GM11168 (cell line): ENCODE data around the gene ZGLP1.
"Not testable (repeated sequence)": the region's sequence is repeated elsewhere in the genome, so short reads cannot be mapped to it uniquely, and the experiment has no call there.

Experiments
- in situ Hi-C: fragments of 300-500 bp; cut with MboI; formaldehyde crosslinking; loops from one replicate; pipeline ENCODE4 v1.12.0; 2022; ENCODE audit warnings: low sequenced_read_pairs; ENCODE audit not compliant: unreplicated experiment

Gene ZGLP1

DNA sequence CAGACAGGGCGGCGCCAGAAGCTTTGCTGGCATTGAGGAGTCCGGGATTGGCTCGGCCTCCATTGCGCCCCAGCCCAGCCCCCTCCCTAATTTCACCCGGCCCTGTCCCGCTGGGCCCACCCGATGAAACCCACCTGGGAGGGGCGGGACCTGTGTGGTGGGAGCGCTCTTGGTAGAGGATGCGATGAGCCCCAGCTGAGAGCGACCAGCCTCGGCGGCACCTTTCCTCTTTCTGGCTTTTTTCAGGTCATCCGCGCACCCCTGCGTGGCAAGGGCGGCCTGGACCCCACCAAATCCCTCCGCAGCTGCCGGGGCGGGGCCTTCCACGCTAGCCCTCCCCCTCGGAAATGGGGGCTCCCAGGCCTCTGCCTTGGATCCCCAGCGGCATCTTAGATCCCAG is at the start of gene ZGLP1:
TSS of gene ZGLP1 (minus strand) at position 393 of the 400 bp plus-strand sequence.
- in situ Hi-C loops, result loop anchor here (5.0 kb wide), 1 partner anchor 42 kb away; no protein-coding TSS in a partner anchor

DNA sequence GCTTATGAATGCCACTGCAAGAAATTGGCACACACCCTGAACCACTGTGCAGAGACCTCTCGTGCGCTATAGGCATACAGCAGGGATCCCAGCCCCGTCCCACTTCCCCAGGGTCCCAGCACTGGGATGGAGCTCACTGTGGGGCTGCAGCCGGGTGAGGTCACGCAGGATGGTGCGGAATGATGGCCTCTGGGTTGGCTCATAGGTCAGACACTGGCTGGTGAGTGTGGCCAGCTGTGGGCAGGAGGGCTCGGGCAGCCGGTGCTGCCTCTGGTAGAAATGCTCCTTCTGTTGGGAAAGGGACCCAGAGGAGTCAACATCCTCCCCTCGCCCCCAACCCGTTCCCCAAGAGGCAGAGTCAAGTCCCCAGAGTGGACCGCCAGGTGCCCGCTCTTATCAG is 46.8 kb upstream of the ZGLP1 start:
- in situ Hi-C loops, result no loop called here

DNA sequence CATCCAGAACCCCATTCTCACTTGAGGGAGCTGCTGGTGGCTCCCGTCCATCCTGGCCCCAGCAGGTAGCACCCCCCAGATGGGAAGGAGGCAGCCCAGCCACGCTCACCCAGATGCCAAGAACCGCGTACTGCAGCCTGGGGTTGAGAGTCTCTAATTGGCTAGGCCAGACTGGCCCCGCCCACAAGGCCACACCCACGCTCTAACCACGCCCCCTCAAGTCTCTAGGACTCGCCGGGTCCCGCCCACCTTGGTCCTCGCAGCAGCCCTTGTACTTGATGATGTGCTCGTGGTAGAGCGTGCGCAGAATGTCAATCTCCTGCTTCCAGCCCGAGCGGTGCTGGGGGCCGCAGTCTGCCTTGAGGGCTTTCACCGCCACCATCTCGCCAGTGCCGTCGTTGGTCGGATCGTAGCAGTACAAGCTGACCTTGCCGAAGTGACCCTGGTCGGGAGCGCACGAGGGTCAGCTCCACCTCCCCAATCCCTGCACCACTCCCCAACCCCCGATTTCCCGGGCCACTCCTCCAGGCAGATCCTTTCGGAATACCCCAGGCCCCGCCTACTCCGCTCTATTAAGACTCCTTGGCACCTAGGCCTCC is 44.3 kb upstream of the ZGLP1 start:
- in situ Hi-C loops, result no loop called here

DNA sequence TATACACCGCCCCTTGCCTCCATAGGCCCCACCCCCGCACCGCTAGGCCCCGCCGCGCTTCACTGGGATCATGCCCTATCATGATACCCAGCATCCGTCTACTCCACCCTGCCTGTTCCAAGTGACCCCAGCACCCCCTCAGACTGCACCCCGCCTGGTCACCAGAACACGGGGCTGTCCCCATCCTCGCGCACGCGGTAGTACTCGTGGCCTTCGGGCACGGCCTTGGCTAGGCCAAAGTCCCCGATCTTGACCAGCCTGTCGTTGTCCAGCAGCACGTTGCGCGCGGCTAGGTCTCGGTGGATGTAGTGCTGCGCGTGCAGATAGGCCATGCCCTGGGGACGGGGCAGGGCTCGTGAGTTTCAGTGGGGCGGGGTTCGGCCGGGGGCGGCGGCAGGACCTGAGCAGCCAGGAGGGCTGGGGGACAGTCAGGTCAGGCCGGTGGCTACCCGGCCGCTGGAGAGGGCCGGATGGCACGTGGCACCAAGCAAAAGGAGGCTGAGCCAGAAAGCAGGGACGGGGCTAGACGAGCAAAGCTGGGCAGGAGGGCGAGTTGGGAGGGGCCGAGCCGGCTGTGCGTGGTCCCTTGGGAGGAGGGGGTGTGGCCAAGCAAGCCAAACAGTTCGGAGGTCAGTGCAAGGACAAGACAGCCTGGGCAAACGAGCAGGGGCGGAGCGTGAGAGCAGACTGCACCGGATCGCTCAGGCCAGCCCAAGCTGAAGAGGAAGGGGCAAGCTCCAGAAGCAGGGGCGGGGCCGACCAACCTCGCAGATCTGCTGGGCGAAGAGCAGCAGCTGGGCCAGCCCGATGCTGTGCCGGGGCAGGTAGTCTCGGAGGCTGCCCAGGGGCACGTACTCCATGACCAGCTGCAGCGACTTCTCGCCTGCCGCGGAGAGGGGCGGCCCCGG is 43.4 kb upstream of the ZGLP1 start:
- in situ Hi-C loops, result no loop called here

DNA sequence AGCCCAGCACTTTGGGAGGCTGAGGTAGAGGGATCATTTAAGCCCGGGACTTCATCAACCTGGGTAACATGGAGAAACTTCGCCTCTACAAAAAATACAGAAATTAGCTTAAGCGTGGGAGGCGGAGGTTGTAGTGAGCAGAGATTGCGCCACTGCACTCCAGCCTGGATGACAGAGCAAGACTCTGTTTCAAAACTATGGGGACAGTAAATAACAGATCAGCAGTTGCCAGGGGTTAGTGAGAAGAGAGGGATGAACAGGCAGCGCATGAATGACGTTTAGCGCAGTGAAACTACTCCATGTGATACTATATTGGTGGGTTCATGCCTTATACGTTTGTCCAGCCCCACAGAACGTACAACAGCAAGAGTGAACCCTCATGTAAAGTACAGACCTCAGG is 36.9 kb upstream of the ZGLP1 start:
- in situ Hi-C loops, result no loop called here

DNA sequence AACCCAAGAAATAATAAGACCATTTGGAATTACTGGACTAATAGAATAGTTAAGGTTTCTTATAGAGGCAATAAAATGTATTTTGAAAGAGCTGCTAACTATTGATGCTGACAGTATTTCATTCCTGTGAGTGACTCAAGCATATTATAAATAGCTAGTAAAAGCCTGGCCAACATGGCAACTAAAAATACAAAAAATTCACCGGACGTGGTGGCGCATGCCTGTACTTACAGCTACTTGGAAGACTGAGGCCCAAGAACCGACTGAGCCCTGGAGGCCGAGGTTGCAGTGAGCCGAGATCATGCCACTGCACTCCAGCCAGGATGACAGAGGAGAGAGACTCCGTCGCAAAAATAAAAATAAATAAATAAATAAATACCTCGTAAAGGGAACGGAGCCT is 35.2 kb upstream of the ZGLP1 start:
- in situ Hi-C loops, result no loop called here

DNA sequence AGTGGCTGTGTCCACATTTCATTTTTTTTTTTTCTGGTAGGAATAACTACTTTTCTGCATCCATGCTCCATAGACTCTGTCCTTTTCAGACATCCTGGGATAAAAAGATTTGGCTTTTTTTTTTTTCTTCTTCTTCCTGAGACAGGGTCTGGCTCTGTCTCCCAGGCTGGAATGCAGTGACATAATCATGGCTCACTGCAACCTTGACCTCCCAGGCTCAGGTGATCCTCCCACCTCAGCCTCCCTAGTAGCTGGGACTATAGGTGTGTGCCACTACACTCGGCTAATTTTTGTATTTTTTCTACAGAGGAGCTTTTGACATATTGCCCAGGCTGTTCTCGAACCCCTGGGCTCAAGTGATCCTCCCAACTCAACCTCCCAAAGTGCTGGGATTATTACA is 33.9 kb upstream of the ZGLP1 start:
- in situ Hi-C loops, result no loop called here

DNA sequence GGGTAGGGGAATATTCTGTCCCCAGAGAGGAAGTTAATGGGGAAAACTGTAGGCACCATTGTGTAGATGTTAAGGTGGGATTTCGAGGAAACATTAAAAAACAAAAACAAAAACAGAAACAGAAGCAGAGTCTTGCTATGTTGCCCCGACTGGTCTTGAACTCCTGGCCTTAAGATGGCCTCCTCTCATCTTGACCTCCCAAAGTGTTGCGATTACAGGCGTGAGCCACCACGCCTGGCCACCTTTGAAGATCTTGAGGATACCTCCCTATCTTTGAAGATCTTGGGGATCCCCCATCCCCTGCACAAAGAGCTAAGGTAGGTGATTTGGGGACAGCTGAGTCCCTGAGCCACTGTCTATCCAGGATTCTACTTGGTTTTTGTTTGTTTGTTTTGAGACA is 30.4 kb upstream of the ZGLP1 start:
- in situ Hi-C loops, result no loop called here

DNA sequence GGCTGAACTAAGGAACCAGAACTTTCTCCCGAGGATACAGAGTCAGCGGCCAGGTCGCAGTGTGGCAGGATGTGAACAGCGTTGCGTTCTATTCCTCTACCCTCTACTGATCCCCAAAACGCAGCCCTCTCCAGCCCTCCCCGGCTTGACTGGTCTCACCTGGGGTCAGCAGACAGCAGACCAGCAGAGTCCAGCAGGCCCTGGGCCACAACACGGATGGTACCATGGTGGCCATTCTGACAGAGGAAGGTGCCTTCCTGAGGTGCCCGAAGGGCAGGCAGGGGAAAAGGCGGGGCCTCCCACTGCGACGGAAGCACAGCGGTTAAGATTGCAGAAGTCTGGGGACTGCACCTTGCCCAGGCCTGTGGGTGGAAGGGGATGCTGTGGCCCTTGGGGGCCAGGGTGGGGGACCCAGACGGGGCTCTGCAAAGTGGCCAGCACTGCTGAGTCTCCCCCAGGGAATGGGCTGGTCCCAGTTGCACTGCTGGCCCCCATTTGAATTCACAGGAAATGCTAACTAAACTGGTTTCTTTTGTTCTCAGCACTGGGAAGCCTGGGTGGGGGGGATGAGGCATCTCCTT is 29.9 kb upstream of the ZGLP1 start, which contains the start of gene ICAM3:
TSS of gene ICAM3 (minus strand) at position 245 of the 581 bp plus-strand sequence. CDS start at position 235, 10 bp downstream.
- in situ Hi-C loops, result no loop called here

DNA sequence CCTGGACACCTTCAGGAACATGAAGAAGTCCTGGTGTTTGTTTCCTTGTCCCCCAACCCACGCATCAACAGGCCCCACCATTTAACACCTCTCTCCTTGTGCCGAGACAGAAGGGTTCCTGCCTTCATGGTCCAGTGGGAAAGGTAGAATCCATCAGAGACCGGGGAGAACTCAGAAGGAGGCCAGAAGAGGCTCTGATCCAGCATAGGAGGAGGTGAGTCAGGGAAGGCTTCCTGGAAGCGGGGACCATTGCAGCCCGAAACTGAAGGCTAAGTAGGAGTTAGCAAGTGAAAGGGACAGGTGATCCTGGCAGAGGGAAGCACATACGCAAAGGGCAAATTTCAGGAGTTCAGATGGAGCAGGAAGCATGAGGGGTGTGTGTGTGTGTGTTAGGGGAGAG is 29.3 kb upstream of the ZGLP1 start:
- in situ Hi-C loops, result no loop called here

DNA sequence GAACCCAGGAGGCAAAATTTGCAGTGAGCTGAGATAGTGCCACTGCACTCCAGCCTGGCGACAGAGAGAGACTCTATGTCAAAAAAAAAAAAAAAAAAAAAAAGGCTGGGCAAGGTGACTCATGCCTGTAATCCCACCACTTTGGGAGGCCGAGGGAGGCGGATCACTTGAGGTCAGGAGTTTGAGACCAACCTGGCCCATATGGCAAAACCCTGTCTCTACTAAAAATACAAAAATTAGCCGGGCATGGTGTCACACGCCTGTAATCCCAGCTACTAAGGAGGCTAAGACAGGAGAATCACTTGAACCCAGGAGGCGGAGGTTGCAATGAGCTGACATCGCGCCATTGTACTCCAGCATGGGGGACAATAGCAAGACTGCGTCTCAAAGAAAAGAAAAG is 27.1 kb upstream of the ZGLP1 start:
- in situ Hi-C loops, result not testable (repeated sequence)

DNA sequence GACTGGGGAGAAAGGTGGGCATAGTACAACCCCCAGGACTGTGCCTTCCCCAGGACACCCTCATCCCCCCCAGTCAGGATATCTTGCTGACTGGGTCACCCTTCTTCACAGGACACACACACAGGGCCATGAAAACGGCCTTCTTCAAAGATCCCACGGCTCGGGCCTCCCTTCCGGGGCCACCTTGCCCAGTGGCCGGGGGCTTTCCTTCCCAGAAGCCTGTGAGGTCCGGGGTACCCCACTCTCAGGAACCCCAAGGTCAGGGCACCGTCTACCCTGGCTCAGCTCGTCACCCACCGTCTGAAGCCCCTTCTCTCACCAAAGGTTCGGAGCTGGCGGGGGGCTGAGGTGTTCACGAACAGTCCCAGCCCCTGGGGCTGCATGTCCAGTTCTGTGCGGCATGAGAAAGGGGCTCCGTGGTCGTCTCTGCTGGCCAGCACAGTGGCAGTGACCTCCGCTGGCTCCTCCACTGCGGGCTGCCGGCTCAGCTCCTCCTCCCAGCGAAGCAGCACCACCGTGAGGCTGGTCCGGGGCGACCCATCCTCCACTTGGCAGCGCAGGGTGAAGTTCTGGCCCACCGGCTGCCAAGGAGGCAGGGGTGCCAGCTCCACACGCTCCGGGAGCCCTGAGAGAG is 25.9 kb upstream of the ZGLP1 start:
- in situ Hi-C loops, result no loop called here

DNA sequence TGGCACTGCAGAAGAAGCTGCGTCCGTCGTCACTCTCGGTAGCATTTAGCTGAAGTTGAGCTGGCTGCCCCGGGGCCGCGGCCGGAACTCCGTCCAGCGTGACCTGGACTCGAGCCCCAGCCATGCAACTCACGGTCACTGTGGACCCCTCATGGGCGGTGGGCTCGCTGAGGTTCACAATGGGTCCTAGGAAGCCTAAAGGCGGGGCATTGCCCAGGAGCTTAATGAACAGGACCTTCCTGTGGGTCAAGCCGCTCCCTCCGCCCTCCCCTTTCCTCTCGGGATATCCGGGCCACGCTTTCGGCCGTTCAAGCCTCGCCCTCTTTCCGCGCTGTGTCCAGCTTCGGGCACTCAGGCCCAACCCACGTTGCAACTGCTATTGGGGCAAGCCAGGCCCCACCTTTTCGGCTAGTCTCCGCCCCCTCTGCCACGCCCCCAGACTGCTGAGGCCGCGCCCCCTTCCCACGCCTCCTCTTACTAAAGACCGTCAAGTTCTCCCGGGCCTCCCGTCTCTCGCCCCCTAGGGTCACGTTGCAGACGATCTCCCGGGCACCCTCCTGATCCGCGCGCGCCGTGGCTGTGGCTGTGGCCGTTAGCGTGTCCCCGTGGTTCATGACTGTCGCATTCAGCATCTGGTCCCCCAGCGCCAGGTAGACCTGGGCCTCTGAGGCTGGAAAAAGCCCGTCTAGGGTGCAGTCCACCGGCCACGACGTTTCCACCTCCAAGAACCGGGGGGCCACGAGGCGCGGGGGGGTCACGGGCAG is 25.2 kb upstream of the ZGLP1 start:
- in situ Hi-C loops, result no loop called here

DNA sequence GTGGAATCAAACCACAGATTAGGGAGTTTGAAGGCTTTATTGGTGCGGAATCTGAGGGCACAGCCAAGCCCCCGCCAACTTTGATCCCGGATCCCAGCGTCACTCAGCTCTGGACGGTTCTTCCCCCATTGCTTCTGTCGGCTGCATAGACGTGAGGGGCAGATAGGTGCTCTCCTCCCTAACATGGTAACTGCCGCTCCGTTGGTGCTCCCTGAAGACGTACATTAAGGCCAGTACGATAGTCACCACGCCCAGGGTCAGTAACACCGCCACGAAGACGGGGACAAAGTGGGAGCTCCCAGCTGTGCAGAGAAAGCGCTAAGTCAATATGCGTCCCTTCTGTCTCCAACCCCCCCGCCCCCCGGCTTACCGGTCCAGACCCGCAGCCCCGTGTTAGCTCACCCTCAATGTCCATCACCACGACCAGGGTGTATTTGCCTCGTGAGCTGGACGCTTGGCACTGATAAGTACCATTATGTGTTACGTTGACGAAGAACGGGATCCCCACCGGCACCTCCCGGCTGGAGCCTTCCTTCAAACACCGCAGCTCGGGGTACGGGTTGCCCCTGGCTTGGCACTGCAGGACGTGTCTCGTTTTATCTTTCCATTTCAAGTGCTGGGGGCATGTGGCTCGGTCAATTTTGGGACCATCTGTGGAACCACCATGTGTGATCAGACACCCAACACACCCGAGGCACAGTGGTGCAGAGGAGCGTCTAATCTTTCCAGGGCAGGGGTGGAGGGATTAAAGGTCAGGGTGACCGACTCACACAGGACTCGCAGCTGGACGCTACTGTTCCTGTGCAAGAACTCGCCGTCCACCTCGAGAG is 24.4 kb upstream of the ZGLP1 start:
- in situ Hi-C loops, result no loop called here

DNA sequence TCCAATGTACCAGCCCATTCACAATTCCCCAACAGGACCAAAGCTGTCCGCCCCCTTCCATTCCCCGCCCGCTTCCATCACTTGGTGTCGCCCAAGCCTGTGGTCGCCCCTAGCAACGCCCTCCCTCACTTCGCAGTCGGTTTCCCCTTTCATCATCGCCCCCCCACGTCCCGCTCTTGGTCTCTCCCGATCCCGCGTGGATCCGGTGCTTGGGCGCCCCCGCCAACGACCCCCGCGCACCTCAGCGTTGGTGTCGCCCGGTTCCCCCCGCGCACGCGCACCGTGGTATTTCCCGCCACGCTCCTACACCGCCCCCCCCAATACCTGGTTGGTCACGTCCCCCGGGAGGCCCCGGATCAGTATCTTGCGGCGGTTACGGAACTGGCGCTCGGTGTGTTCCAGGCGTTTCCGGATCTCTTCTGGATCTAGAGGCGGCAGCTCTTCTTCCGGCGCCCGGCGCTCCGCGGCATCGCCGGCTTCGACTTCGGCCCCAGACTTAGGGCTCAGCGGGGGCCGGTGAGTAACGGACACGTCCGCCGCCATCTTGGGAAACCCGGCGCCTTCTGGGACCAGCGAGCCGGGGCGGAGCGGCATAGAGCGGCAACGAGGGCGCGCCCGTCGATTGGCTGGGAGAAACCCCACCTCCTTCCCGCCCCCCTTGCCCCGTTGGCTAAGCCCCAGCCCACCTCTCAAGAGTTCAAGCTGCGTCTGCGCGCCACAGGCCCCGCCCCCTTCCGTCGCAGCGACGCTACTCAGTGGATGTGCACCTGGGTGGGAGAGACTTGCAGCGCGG is 23.5 kb upstream of the ZGLP1 start, which contains the start of gene RAVER1:
TSS of gene RAVER1 (minus strand) at position 565 of the 793 bp plus-strand sequence. CDS start at position 543, 22 bp downstream.
- in situ Hi-C loops, result no loop called here

DNA sequence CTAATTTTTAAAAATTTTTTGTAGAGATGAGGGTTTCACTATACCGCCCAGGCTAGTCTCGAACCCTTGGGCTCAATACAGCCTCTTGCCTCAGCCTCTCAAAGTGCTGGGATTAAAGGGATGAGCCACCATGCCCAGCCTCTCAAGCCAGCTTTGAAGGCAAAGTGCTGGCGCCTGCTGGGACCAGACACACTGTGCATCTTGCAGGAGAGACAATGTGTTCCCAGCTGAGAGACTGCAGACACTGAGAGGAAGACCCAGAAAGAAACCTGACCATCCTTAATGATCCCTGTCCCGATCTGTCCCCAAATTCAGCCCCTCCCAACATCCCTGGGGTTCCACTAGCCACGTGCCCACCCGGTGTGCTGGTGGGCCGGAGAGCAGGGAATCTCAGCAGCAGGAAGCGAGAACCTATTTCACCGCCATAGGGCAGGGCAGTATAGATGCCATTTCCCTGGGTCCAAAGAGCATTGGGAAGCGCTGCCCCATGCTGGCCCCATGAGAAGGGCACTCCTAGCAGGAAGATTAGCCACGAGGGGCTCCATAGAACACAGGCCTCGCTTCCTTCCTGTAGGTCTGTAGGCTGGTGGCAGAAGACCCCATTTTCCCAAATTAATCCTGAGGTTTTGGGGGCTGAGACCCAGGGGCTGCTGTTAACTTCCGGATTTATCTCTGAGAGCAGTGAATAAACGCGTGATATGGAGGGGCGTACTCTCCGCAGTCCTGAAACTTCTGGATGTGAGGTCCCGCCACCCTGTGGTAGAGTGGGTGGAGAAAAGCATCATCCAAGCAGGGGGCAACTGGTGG is 22.7 kb upstream of the ZGLP1 start:
- in situ Hi-C loops, result no loop called here

DNA sequence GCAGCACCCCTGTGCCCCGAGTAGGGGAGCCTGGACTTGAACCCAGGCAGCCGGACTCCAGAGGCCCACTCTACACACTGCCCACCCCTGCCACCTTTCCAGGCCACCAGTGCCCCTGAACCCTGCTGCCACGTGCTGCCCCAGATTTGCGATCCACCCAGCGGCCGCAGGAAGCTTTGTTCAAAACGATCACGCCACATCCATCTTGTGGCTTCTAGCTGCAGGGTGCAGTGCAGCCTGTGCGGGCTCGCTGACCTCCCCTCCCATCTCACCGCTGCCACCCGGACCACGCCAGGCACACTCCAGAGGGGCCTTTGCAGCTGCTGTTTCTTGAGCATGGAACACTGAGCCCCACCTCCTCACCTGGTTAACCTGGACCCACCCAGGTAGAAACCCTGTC is 19.9 kb upstream of the ZGLP1 start:
- in situ Hi-C loops, result no loop called here
